GM13976 (cell line): ENCODE results near the gene DMC1.
"Not testable (repeated sequence)": the region's sequence is repeated elsewhere in the genome, so short reads cannot be mapped to it uniquely, and the experiment has no call there.

Experiments
- DNase-seq: peaks from one replicate; pipeline ENCODE4 v3.0.0; 2012; ENCODE audit warnings: low spot score
- CTCF ChIP-seq: IDR thresholded peaks from 2 replicates; pipeline ENCODE4 v1.5.1; 2012; ENCODE audit warnings: borderline replicate concordance, mild to moderate bottlenecking; ENCODE audit not compliant: insufficient read depth; ENCODE audit errors: extremely low read depth, missing control alignments, control extremely low read depth
- in situ Hi-C: fragments of 300-500 bp; cut with MboI; formaldehyde crosslinking; loops from one replicate; pipeline ENCODE4 v1.12.0; 2022; ENCODE audit warnings: low sequenced_read_pairs, mixed read lengths, inconsistent platforms; ENCODE audit not compliant: unreplicated experiment

The DMC1 gene

GRCh38 chr22:38569972-38570778, at the start of gene DMC1:
DMC1 (minus strand) TSS chr22:38570183; CDS start chr22:38568256, 1,927 bp downstream.
- no peak for TF ChIP-seq CTCF
- in situ Hi-C loops = loop anchor here (10.0 kb wide), 1 partner anchor 515 kb away; the partner anchor contains the start of gene PICK1
- DNase-seq = peak; percentile 100

- TF ChIP-seq CTCF = no peak
- no peak for DNase-seq
- in situ Hi-C loops = no loop called here
These were observed 48.7 kb upstream of the DMC1 start for GRCh38 chr22:38618682-38619081.

- in situ Hi-C loops = no loop called here
- TF ChIP-seq CTCF = no peak
- DNase-seq = no peak
These were observed 48.3 kb upstream of the DMC1 start for GRCh38 chr22:38618258-38618657.

- DNase-seq, in situ Hi-C loops: not testable (repeated sequence)
These were observed 45.1 kb upstream of the DMC1 start for GRCh38 chr22:38615064-38615405.

GRCh38 chr22:38614332-38615063, 44.5 kb upstream of the DMC1 start:
- in situ Hi-C loops = no loop called here
- DNase-seq = peak; percentile 33
- TF ChIP-seq CTCF = no peak

- in situ Hi-C loops = no loop called here
- no peak for DNase-seq
- no peak for TF ChIP-seq CTCF
These were observed 43.6 kb upstream of the DMC1 start for GRCh38 chr22:38613588-38613987.
